ENCODE measurements around the gene MLLT6. TPM values are rescaled to one million over a fixed set of nuclear protein-coding genes. Genes with fewer than 3 reads are reported as not detected.

MLLT6 gene
- total and polyA plus RNA-seq, 2 of the 13 experiments (the other 11 are each of a cell fraction or from before 2014, with no cell fraction given) = 50.7 to 69.5 TPM

- peak; percentile 3; the same call in 1 of the 2 replicates for TF ChIP-seq ZGPAT (CRISPR knock-in tag; IDR thresholded peaks at IDR 0.05)
- TF ChIP-seq ZMYM3 (CRISPR knock-in tag; IDR thresholded peaks at IDR 0.05) = no peak
- TF ChIP-seq HES4 (CRISPR knock-in tag; IDR thresholded peaks at IDR 0.05; ENCODE audit: borderline replicate concordance) = no peak
- peak; percentile 21; the same call in 1 of the 2 replicates for TF ChIP-seq KDM2A (CRISPR knock-in tag; IDR thresholded peaks at IDR 0.05; ENCODE audit: borderline replicate concordance, low read depth)
- 0 out of 2 replicates have a peak, but pooled peaks have one; percentile 16 for TF ChIP-seq ZHX1 (CRISPR knock-in tag; IDR thresholded peaks at IDR 0.05; ENCODE audit: low read depth)
- TF ChIP-seq GATAD2A (CRISPR knock-in tag; IDR thresholded peaks at IDR 0.05) = no peak
- TF ChIP-seq ZNF614 (CRISPR knock-in tag; IDR thresholded peaks at IDR 0.05; ENCODE audit: borderline replicate concordance) = no peak
- no peak for TF ChIP-seq ATF3 (CRISPR knock-in tag; IDR thresholded peaks at IDR 0.05)
- TF ChIP-seq THAP8 (CRISPR knock-in tag; IDR thresholded peaks at IDR 0.05; ENCODE audit: borderline replicate concordance) = no peak
- TF ChIP-seq KLF12 (CRISPR knock-in tag; IDR thresholded peaks at IDR 0.05; ENCODE audit: borderline replicate concordance) = no peak
- peak; percentile 58; the same call in 1 of the 2 replicates for TF ChIP-seq MEIS2 (CRISPR knock-in tag; IDR thresholded peaks at IDR 0.05)
- TF ChIP-seq FOXP4 (CRISPR knock-in tag; IDR thresholded peaks at IDR 0.05) = no peak
- peak; percentile 16 for TF ChIP-seq TAF15 (IDR thresholded peaks at IDR 0.05; ENCODE audit: low read depth, low read length, poor library complexity, severe bottlenecking)
- TF ChIP-seq KDM6A (CRISPR knock-in tag; IDR thresholded peaks at IDR 0.05; ENCODE audit: low read depth) = no peak
- no peak for TF ChIP-seq SMARCE1 (IDR thresholded peaks at IDR 0.05; ENCODE audit: borderline replicate concordance)
- 0 out of 2 replicates have a peak, but pooled peaks have one; percentile 17 for TF ChIP-seq SMAD1 (CRISPR knock-in tag; IDR thresholded peaks at IDR 0.05; ENCODE audit: borderline replicate concordance, low read depth)
- no peak for TF ChIP-seq MYPOP (CRISPR knock-in tag; IDR thresholded peaks at IDR 0.05)
- TF ChIP-seq PAX8 (CRISPR knock-in tag; IDR thresholded peaks at IDR 0.05; ENCODE audit: borderline replicate concordance) = no peak
- no peak for TF ChIP-seq ZFAT (CRISPR knock-in tag; conservative IDR thresholded peaks at IDR 0.05)
- TF ChIP-seq ZNF431 (CRISPR knock-in tag; IDR thresholded peaks at IDR 0.05; ENCODE audit: borderline replicate concordance, low read depth) = no peak
Observed at GRCh38 chr17:38748892-38749222, 43.8 kb downstream of the MLLT6 start (continued).

Data from HepG2 (cell line).